Gastrocnemius medialis (tissue), 4 donors: ENCODE data around the gene SAMD1. TPM values are rescaled to one million over a fixed set of nuclear protein-coding genes. Genes with fewer than 3 reads are reported as not detected.
"Not testable (repeated sequence)": the region's sequence is repeated elsewhere in the genome, so short reads cannot be mapped to it uniquely, and the experiment has no call there.

Source experiments
- ATAC-seq, 2 donors: fragments of 150-250 bp; one replicate each; pipeline ENCODE4 v1.9.1; 2016
- DNase-seq, 2 donors: peaks; one replicate each; pipeline ENCODE4 v3.0.0-alpha.2; 2019
- H3K27ac ChIP-seq, 4 donors: fragments of 200-600 bp; sonication (generic); 1 replicate in 1 of 4; 2 replicates in 3 of 4; pipeline ENCODE4 v1.5.1; 2016 to 2018; ENCODE audit warnings: mild to moderate bottlenecking in 2 of 4, moderate library complexity in 1 of 4
- H3K27me3 ChIP-seq, 3 donors: fragments of 200-600 bp; sonication (generic) in 2 of 3; 1 replicate in 1 of 3; 2 replicates in 2 of 3; pipeline versions ENCODE4 v1.5.1 to v1.6.0; 2016 to 2019; ENCODE audit warnings: mild to moderate bottlenecking in 1 of 3, moderate library complexity in 1 of 3
- H3K36me3 ChIP-seq, 2 donors: fragments of 200-600 bp; sonication (generic) in 1 of 2; one replicate each; pipeline ENCODE4 v1.5.1; 2017 to 2018
- H3K4me1 ChIP-seq, 2 donors: fragments of 200-600 bp; sonication (generic) in 1 of 2; one replicate each; pipeline ENCODE4 v1.5.1; 2016 to 2017; ENCODE audit warnings: mild to moderate bottlenecking in 2 of 2
- H3K4me3 ChIP-seq, 4 donors: fragments of 200-600 bp; sonication (generic) in 3 of 4; 1 replicate in 1 of 4; 2 replicates in 3 of 4; pipeline ENCODE4 v1.5.1; 2016 to 2019; ENCODE audit warnings: mild to moderate bottlenecking in 2 of 4
- H3K9me3 ChIP-seq, 3 donors: fragments of 200-600 bp; sonication (generic) in 2 of 3; 1 replicate in 1 of 3; 2 replicates in 2 of 3; pipeline ENCODE4 v1.5.1; 2016 to 2019
- POLR2A ChIP-seq, 2 donors: fragments of 450-650 bp; IDR thresholded peaks; one replicate each; pipeline ENCODE4 v1.6.1; 2017; ENCODE audit warnings: antibody characterized with exemption in 2 of 2, mild to moderate bottlenecking in 2 of 2, moderate library complexity in 2 of 2
- in situ Hi-C, 4 donors: fragments of 200-750 bp; cut with MboI; loops; one replicate each; pipeline versions ENCODE4 v1.15.0 to v1.8.0; 2017; ENCODE audit warnings: low sequenced_read_pairs in 4 of 4
- intact Hi-C: fragments of 100-400 bp; cut with DNase I; formaldehyde crosslinking; loops from one replicate; pipeline ENCODE4 v1.15.1; 2023; ENCODE audit warnings: low total_unique reads
- total RNA-seq, 4 donors: library from RNA; depleted of rRNA; stranded (reverse); fragments of >200 nt; gene quantifications; one replicate each; pipeline versions ENCODE4 v1.1.0 to v1.2.3, GENCODE V29; 2016
- TF ChIP-seq, protein P1 (sequence below), 5 experiments: fragments of 450-650 bp in 3 of 5; fragments of 200-600 bp in 2 of 5; sonication (generic) in 2 of 5; IDR thresholded peaks in 4 of 5; conservative IDR thresholded peaks in 1 of 5; 1 replicate in 4 of 5; 2 replicates in 1 of 5; pipeline ENCODE4 v1.5.1; 2016 to 2019; ENCODE audit warnings: antibody characterized with exemption in 5 of 5, mild to moderate bottlenecking in 3 of 5, moderate library complexity in 3 of 5

The SAMD1 gene
- total RNA-seq, 4 donors from 2014 or later, result 15.1 to 71.8 (median 40.2) TPM

GRCh38 chr19:14051980-14052379 lies 38.6 kb downstream of the SAMD1 start:
- in situ Hi-C loops, result loop anchor here (10.0 to 25.0 kb wide), 3 partner anchors 157 to 465 kb away; no protein-coding TSS in a partner anchor

GRCh38 chr19:14050961-14051360 lies 39.6 kb downstream of the SAMD1 start:
- in situ Hi-C loops, result loop anchor here (10.0 to 25.0 kb wide), 3 partner anchors 156 to 464 kb away; no protein-coding TSS in a partner anchor
- ATAC-seq, H3K27me3 ChIP-seq, H3K9me3 ChIP-seq, intact Hi-C loops, H3K4me1 ChIP-seq, H3K4me3 ChIP-seq, H3K36me3 ChIP-seq, DNase-seq, H3K27ac ChIP-seq: not testable (repeated sequence)

More at GRCh38 chr19:14051980-14052379, 38.6 kb downstream of the SAMD1 start:
- no peak overlapping the region for H3K4me3 ChIP-seq
- H3K4me1 ChIP-seq, result no peaks in the 10 kb centered on the region
- no peaks in the 10 kb centered on the region for H3K9me3 ChIP-seq
- no peak for DNase-seq
- H3K27ac ChIP-seq, result no peak overlapping the region
- peaks cover 0 to 8% (median 2%) of the 10 kb centered on the region in 3 donors for H3K27me3 ChIP-seq
- TF ChIP-seq, protein P1, sequence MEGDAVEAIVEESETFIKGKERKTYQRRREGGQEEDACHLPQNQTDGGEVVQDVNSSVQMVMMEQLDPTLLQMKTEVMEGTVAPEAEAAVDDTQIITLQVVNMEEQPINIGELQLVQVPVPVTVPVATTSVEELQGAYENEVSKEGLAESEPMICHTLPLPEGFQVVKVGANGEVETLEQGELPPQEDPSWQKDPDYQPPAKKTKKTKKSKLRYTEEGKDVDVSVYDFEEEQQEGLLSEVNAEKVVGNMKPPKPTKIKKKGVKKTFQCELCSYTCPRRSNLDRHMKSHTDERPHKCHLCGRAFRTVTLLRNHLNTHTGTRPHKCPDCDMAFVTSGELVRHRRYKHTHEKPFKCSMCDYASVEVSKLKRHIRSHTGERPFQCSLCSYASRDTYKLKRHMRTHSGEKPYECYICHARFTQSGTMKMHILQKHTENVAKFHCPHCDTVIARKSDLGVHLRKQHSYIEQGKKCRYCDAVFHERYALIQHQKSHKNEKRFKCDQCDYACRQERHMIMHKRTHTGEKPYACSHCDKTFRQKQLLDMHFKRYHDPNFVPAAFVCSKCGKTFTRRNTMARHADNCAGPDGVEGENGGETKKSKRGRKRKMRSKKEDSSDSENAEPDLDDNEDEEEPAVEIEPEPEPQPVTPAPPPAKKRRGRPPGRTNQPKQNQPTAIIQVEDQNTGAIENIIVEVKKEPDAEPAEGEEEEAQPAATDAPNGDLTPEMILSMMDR (IDR thresholded peaks at IDR 0.05 in 4 of 5, conservative IDR thresholded peaks at IDR 0.05 in 1 of 5), result no peak
- TF ChIP-seq POLR2A (IDR thresholded peaks at IDR 0.05), result no peak
- intact Hi-C loops, result no loop called here
- ATAC-seq, result no peak
- no peaks in the 10 kb centered on the region for H3K36me3 ChIP-seq

DNA sequence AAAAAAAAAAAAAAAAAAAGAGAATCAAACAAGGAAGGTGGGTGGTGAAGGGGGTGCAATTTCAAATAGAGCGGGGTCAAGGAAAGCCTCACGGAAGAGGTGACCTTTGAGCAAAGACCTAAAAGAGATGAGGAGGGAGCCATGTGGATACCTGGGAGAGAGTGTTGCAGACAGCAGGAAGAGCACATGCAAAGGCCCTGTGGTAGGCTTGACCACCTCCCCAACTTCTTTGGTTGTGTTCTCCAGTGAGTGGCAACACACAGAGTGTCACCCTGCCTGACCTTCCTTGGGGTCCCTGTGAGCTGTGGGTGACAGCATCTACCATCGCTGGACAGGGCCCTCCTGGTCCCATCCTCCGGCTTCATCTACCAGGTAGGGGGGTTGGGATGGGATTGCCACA lies 40.0 kb downstream of the SAMD1 start:
- Histone ChIP-seq H3K36me3 (no peaks in the 10 kb centered on the region), H3K27me3 (no peaks in the 10 kb centered on the region), H3K4me3 (no peak overlapping the region), H3K9me3 (no peaks in the 10 kb centered on the region), H3K27ac (no peak overlapping the region), H3K4me1 (no peaks in the 10 kb centered on the region)
- DNase-seq (no peak), ATAC-seq (no peak)
- TF ChIP-seq, protein P1 (IDR thresholded peaks at IDR 0.05 in 4 of 5, conservative IDR thresholded peaks at IDR 0.05 in 1 of 5), result no peak
- TF ChIP-seq POLR2A (IDR thresholded peaks at IDR 0.05), result no peak
- intact Hi-C loops (no loop called here), in situ Hi-C loops (loop anchor here (10.0 to 25.0 kb wide), 3 partner anchors 156 to 463 kb away; no protein-coding TSS in a partner anchor)

GRCh38 chr19:14048443-14049153 lies 42.0 kb downstream of the SAMD1 start:
- Histone ChIP-seq H3K9me3 (no peaks in the 10 kb centered on the region), H3K4me1 (no peaks in the 10 kb centered on the region), H3K4me3 (no peak overlapping the region), H3K36me3 (no peaks in the 10 kb centered on the region), H3K27me3 (no peaks in the 10 kb centered on the region), H3K27ac (no peak overlapping the region)
- intact Hi-C loops, result no loop called here
- DNase-seq, result peak in 1 of 2 donors; percentile 46
- in situ Hi-C loops, result loop anchor here in 3 of 4 donors (10.0 kb wide), 2 partner anchors 164 to 174 kb away; partner anchors contain the start of gene NANOS3 (in 1 of the 3)
- TF ChIP-seq POLR2A (IDR thresholded peaks at IDR 0.05), result no peak
- TF ChIP-seq, protein P1 (IDR thresholded peaks at IDR 0.05 in 4 of 5, conservative IDR thresholded peaks at IDR 0.05 in 1 of 5), result peak; percentile 69 to 87 (median 74)
- ATAC-seq, result peak; percentile 54 to 88

- H3K9me3 ChIP-seq, intact Hi-C loops, DNase-seq, ATAC-seq, H3K27me3 ChIP-seq, H3K4me3 ChIP-seq, H3K4me1 ChIP-seq, H3K36me3 ChIP-seq, H3K27ac ChIP-seq: not testable (repeated sequence)
- in situ Hi-C loops, result loop anchor here in 3 of 4 donors (10.0 kb wide), 2 partner anchors 163 to 173 kb away; partner anchors contain the start of gene NANOS3 (in 1 of the 3)
Observed at GRCh38 chr19:14047866-14048265, 42.7 kb downstream of the SAMD1 start.
